ENCODE results near the gene CRNKL1. TPM values are rescaled to one million over a fixed set of nuclear protein-coding genes. Genes with fewer than 3 reads are reported as not detected.

Gene CRNKL1
- polyA plus RNA-seq, 1 of the 3 experiments (the other 2 are of a cell fraction) = 7.6 TPM

GRCh38 chr20:20000211-20000968 is 51.9 kb downstream of the CRNKL1 start:
- Histone ChIP-seq H3K36me3 (replicated peaks in 1 of 2; ENCODE audit: control insufficient read depth in 1 of 2, insufficient read depth in 2 of 2, low read length in 1 of 2) (peaks cover 0 to 3% of the 10 kb centered on the region in 2 experiments), H3K27ac (ENCODE audit: low read depth in 2 of 2, low read length in 1 of 2) (no peak overlapping the region)

More at GRCh38 chr20:20000211-20000968, 51.9 kb downstream of the CRNKL1 start:
- Histone ChIP-seq H3K27me3 (ENCODE audit: insufficient read depth) (no peaks in the 10 kb centered on the region), H3K4me1 (ENCODE audit: control insufficient read depth in 1 of 2, insufficient read depth in 2 of 2, low read depth in 1 of 2, low read length in 1 of 2) (peaks cover 6 to 13% of the 10 kb centered on the region in 2 experiments; a peak in 2 of 4 replicates), H3K4me2 (no peak overlapping the region), H3K4me3 (ENCODE audit: low read depth in 2 of 2, low read length in 1 of 2) (no peak overlapping the region), H3K9ac (no peak overlapping the region), H4K20me1 (ENCODE audit: insufficient read depth) (no peaks in the 10 kb centered on the region), H3K9me2 (no peaks in the 10 kb centered on the region), H2AFZ (ENCODE audit: low read depth) (no peak overlapping the region), H3F3A (replicated peaks; ENCODE audit: insufficient read depth) (peaks cover 1% of the 10 kb centered on the region), H3K9me3 (no peaks in the 10 kb centered on the region), H3K79me2 (ENCODE audit: insufficient read depth) (0 out of 2 replicates have a peak, but pooled peaks cover 4% of the 10 kb centered on the region)
- POLR2A ChIA-PET = no interaction called here
- TF ChIP-seq NFIC (IDR thresholded peaks at IDR 0.05; ENCODE audit: borderline replicate concordance) (no peak), CHD2 (IDR thresholded peaks at IDR 0.05; ENCODE audit: low read length, partially characterized antibody) (no peak), POLR2AphosphoS5 (IDR thresholded peaks at IDR 0.05; ENCODE audit: low read depth, low read length) (no peak), GATA2 (CRISPR knock-in tag; IDR thresholded peaks at IDR 0.05) (no peak), EZH2phosphoT487 (IDR thresholded peaks at IDR 0.05; ENCODE audit: borderline replicate concordance, low read depth) (no peak), FOXM1 (IDR thresholded peaks at IDR 0.05; ENCODE audit: low read depth) (no peak), FOSL2 (IDR thresholded peaks at IDR 0.05; ENCODE audit: borderline replicate concordance, low read depth) (no peak), NRF1 (IDR thresholded peaks at IDR 0.05; ENCODE audit: low read depth, low read length) (no peak), MXI1 (IDR thresholded peaks at IDR 0.05; ENCODE audit: low read depth, low read length) (no peak), CTCF (IDR thresholded peaks at IDR 0.05) (no peak), MEF2A (IDR thresholded peaks at IDR 0.05; ENCODE audit: borderline replicate concordance, low read depth) (no peak)
- TF ChIP-seq, protein P1, sequence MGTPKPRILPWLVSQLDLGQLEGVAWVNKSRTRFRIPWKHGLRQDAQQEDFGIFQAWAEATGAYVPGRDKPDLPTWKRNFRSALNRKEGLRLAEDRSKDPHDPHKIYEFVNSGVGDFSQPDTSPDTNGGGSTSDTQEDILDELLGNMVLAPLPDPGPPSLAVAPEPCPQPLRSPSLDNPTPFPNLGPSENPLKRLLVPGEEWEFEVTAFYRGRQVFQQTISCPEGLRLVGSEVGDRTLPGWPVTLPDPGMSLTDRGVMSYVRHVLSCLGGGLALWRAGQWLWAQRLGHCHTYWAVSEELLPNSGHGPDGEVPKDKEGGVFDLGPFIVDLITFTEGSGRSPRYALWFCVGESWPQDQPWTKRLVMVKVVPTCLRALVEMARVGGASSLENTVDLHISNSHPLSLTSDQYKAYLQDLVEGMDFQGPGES (IDR thresholded peaks at IDR 0.05; ENCODE audit: low read depth, low read length) = no peak
- TF ChIP-seq, protein P2, sequence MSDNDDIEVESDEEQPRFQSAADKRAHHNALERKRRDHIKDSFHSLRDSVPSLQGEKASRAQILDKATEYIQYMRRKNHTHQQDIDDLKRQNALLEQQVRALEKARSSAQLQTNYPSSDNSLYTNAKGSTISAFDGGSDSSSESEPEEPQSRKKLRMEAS (IDR thresholded peaks at IDR 0.05; ENCODE audit: low read depth) = no peak
- TF ChIP-seq, protein P3, sequence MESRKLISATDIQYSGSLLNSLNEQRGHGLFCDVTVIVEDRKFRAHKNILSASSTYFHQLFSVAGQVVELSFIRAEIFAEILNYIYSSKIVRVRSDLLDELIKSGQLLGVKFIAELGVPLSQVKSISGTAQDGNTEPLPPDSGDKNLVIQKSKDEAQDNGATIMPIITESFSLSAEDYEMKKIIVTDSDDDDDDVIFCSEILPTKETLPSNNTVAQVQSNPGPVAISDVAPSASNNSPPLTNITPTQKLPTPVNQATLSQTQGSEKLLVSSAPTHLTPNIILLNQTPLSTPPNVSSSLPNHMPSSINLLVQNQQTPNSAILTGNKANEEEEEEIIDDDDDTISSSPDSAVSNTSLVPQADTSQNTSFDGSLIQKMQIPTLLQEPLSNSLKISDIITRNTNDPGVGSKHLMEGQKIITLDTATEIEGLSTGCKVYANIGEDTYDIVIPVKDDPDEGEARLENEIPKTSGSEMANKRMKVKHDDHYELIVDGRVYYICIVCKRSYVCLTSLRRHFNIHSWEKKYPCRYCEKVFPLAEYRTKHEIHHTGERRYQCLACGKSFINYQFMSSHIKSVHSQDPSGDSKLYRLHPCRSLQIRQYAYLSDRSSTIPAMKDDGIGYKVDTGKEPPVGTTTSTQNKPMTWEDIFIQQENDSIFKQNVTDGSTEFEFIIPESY (IDR thresholded peaks at IDR 0.05; ENCODE audit: borderline replicate concordance, low read depth) = no peak
- TF ChIP-seq, protein P4, sequence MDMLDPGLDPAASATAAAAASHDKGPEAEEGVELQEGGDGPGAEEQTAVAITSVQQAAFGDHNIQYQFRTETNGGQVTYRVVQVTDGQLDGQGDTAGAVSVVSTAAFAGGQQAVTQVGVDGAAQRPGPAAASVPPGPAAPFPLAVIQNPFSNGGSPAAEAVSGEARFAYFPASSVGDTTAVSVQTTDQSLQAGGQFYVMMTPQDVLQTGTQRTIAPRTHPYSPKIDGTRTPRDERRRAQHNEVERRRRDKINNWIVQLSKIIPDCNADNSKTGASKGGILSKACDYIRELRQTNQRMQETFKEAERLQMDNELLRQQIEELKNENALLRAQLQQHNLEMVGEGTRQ (IDR thresholded peaks at IDR 0.05; ENCODE audit: borderline replicate concordance, low read depth, low read length) = no peak
- DNase-seq = no peak
- WGBS (ENCODE audit: low lambda C conversion rate) = 89% methylated on average over 14 of the region's 14 CpGs
- CTCF ChIA-PET = interaction anchor here (1.1 to 1.7 kb wide), 2 partner anchors 38 to 215 kb away, joined by 3 to 5 read pairs; no protein-coding TSS in a partner anchor

Measured in SK-N-SH (cell line).